A549 (cell line): Measurements from ENCODE around the gene GPLD1. TPM values are rescaled to one million over a fixed set of nuclear protein-coding genes. Genes with fewer than 3 reads are reported as not detected.

Source experiments
- ATAC-seq, 2 experiments: fragments of 200-7000 bp in 1 of 2; fragments of >200 bp in 1 of 2; cut with Nextera tagmentation in 1 of 2; cut with Tn5 transposase in 1 of 2; 3 replicates each; pipeline versions ENCODE4 v1.8.0 to v1.9.1; 2018 to 2020; ENCODE audit warnings: mild to moderate bottlenecking in 1 of 2, moderate library complexity in 1 of 2
- CTCF ChIA-PET: fragments of 300-600 bp; sonication (Branson Sonifier 250); formaldehyde crosslinking; extraction: SDS; loops from one replicate; lab custom pipeline; 2021; ENCODE audit warnings: antibody characterized with exemption, inconsistent platforms; lab: Yijun Ruan, JAX
- POLR2A ChIA-PET: fragments of 350-600 bp; formaldehyde crosslinking; extraction: SDS; loops from one replicate; lab custom pipeline; 2021; ENCODE audit warnings: antibody characterized with exemption, inconsistent platforms; lab: Yijun Ruan, JAX
- DNase-seq, 2 experiments: peaks; one replicate each; pipeline versions ENCODE4 v3.0.0 to v3.0.0-alpha.2; 2011 to 2016; ENCODE audit warnings: low read depth in 1 of 2, low spot score in 1 of 2
- FAIRE-seq: peaks from 2 replicates; lab custom pipeline; 2011; peaks lifted over from hg19 to GRCh38; lab: Jason Lieb, UNC
- H3K27ac ChIP-seq, 2 experiments: fragments of >200 bp; sonication (Bioruptor Twin); formaldehyde crosslinking; 3 replicates each; pipeline ENCODE4 v1.5.1; 2016 to 2017
- H3K4me1 ChIP-seq: fragments of >200 bp; sonication (Bioruptor Twin); formaldehyde crosslinking; 3 replicates; pipeline ENCODE4 v1.6.1; 2016
- H3K4me2 ChIP-seq: fragments of >200 bp; sonication (Bioruptor Twin); formaldehyde crosslinking; 3 replicates; pipeline ENCODE4 v1.6.1; 2016
- H3K4me3 ChIP-seq: fragments of >200 bp; sonication (Bioruptor Twin); formaldehyde crosslinking; 3 replicates; pipeline ENCODE4 v1.5.1; 2016
- H3K9me3 ChIP-seq: fragments of >200 bp; sonication (Bioruptor Twin); formaldehyde crosslinking; 3 replicates; pipeline ENCODE4 v1.6.1; 2016
- BCL3 ChIP-seq: fragments of >200 bp; sonication (Bioruptor Twin); formaldehyde crosslinking; IDR thresholded peaks from 3 replicates; pipeline ENCODE4 v1.6.1; 2016
- CEBPB ChIP-seq, 2 experiments: fragments of >200 bp in 1 of 2; sonication (Bioruptor Twin) in 1 of 2; formaldehyde crosslinking in 1 of 2; IDR thresholded peaks; 2 replicates each; pipeline ENCODE4 v1.6.1; 2012 to 2016
- EHMT2 ChIP-seq: fragments of 200-600 bp; sonication (generic); IDR thresholded peaks from 2 replicates; pipeline ENCODE4 v1.6.1; 2016; ENCODE audit warnings: antibody characterized with exemption, low read depth, mild to moderate bottlenecking, moderate library complexity
- ELK1 ChIP-seq: fragments of 150-350 bp; IDR thresholded peaks from 2 replicates; pipeline ENCODE4 v1.6.1; 2014; ENCODE audit warnings: low read depth, mild to moderate bottlenecking, low read length
- FOSB ChIP-seq: fragments of 250-450 bp; sonication (Bioruptor Pico); IDR thresholded peaks from 2 replicates; pipeline ENCODE4 v1.5.0; 2020; ENCODE audit warnings: mild to moderate bottlenecking, moderate library complexity
- FOXS1 ChIP-seq: fragments of 250-450 bp; sonication (Bioruptor Pico); IDR thresholded peaks from 2 replicates; pipeline ENCODE4 v1.5.0; 2020; ENCODE audit warnings: mild to moderate bottlenecking, moderate library complexity
- GATA3 ChIP-seq: IDR thresholded peaks from 2 replicates; pipeline ENCODE4 v1.6.1; 2012; ENCODE audit warnings: borderline replicate concordance
- HDAC2 ChIP-seq: fragments of 200-600 bp; sonication (generic); IDR thresholded peaks from 2 replicates; pipeline ENCODE4 v1.6.1; 2016
- HES2 ChIP-seq: fragments of >200 bp; sonication (Bioruptor Twin); formaldehyde crosslinking; IDR thresholded peaks from 2 replicates; pipeline ENCODE4 v1.6.1; 2016
- HEYL ChIP-seq: fragments of 250-450 bp; sonication (Bioruptor Pico); IDR thresholded peaks from 2 replicates; pipeline ENCODE4 v1.8.0; 2021; ENCODE audit warnings: mild to moderate bottlenecking, moderate library complexity
- HOXB5 ChIP-seq: fragments of 250-450 bp; sonication (Bioruptor Pico); IDR thresholded peaks from 2 replicates; pipeline ENCODE4 v1.5.0; 2020; ENCODE audit warnings: mild to moderate bottlenecking, moderate library complexity
- JUNB ChIP-seq: fragments of >200 bp; sonication (Bioruptor Twin); formaldehyde crosslinking; IDR thresholded peaks from 2 replicates; pipeline ENCODE4 v1.6.1; 2016
- NFE2L2 ChIP-seq: fragments of 150-350 bp; conservative IDR thresholded peaks from 2 replicates; pipeline ENCODE4 v1.6.1; 2014; ENCODE audit warnings: low read length
- PBX3 ChIP-seq: IDR thresholded peaks from 2 replicates; pipeline ENCODE4 v1.6.1; 2012
- PHF8 ChIP-seq: fragments of 200-600 bp; sonication (generic); IDR thresholded peaks from 2 replicates; pipeline ENCODE4 v1.6.1; 2016; ENCODE audit warnings: low read depth, mild to moderate bottlenecking, antibody characterized with exemption, moderate library complexity, borderline replicate concordance
- POLR2A ChIP-seq: IDR thresholded peaks from 2 replicates; pipeline ENCODE4 v1.6.1; 2012; ENCODE audit warnings: mild to moderate bottlenecking, low read length
- RAD21 ChIP-seq, 2 experiments: fragments of >200 bp in 1 of 2; sonication (Bioruptor Twin) in 1 of 2; formaldehyde crosslinking in 1 of 2; IDR thresholded peaks in 1 of 2; conservative IDR thresholded peaks in 1 of 2; 2 replicates in 1 of 2; 3 replicates in 1 of 2; pipeline ENCODE4 v1.6.1; 2012 to 2018; ENCODE audit warnings: inconsistent platforms in 1 of 2
- RARB ChIP-seq: fragments of 250-450 bp; sonication (Bioruptor Pico); IDR thresholded peaks from 2 replicates; pipeline ENCODE4 v1.8.0; 2021; ENCODE audit warnings: mild to moderate bottlenecking, moderate library complexity
- SREBF2 ChIP-seq: fragments of 450-650 bp; IDR thresholded peaks from 2 replicates; pipeline ENCODE4 v1.6.1; 2014; ENCODE audit warnings: mild to moderate bottlenecking, moderate library complexity
- TFCP2L1 ChIP-seq: fragments of 250-450 bp; sonication (Bioruptor Pico); IDR thresholded peaks from 2 replicates; pipeline ENCODE4 v1.5.0; 2021; ENCODE audit warnings: mild to moderate bottlenecking
- USF2 ChIP-seq: fragments of 450-650 bp; IDR thresholded peaks from 2 replicates; pipeline ENCODE4 v1.6.1; 2014; ENCODE audit warnings: antibody characterized with exemption
- ZC3H11A ChIP-seq: fragments of 450-650 bp; IDR thresholded peaks from 2 replicates; pipeline ENCODE4 v1.6.1; 2014; ENCODE audit warnings: antibody characterized with exemption, mild to moderate bottlenecking
- ZNF302 ChIP-seq: fragments of 250-450 bp; sonication (Bioruptor Pico); IDR thresholded peaks from 2 replicates; pipeline ENCODE4 v1.9.0; 2021; ENCODE audit warnings: inconsistent platforms, mild to moderate bottlenecking, moderate library complexity
- ZSCAN20 ChIP-seq: fragments of 250-450 bp; sonication (Bioruptor Pico); IDR thresholded peaks from 2 replicates; pipeline ENCODE4 v1.8.0; 2022; ENCODE audit warnings: mild to moderate bottlenecking, moderate library complexity
- WGBS: methylation state at CpG from one replicate; pipeline ENCODE4 v1.1.6; 2017; ENCODE audit errors: missing lambda C conversion rate; 5-methylcytosine and 5-hydroxymethylcytosine counted together
- polyA plus RNA-seq, 4 experiments: library from polyadenylated mRNA; depleted of rRNA in 3 of 4; stranded (reverse); fragments of >200 nt; fragmentation: RNase III in 1 of 4; extraction: RNeasy Plus Mini Kit Qiagen cat#74134 plus additional on column Dnase treatment in 1 of 4; gene quantifications; 2 replicates in 3 of 4; 3 replicates in 1 of 4; pipeline ENCODE4 v1.2.3, GENCODE V29; 2011 to 2017

The GPLD1 gene
- polyA plus RNA-seq, 2 of the 4 experiments (the other 2 are of a cell fraction) = 1.3 to 2.6 TPM

GRCh38 chr6:24391208-24391607, 98.2 kb downstream of the GPLD1 start:
- 44% methylated on average over 2 of the region's 2 CpGs for WGBS
- H3K27ac ChIP-seq = no peak overlapping the region
- H3K4me1 ChIP-seq = peaks cover 14% of the 10 kb centered on the region; the same call in 2 of the 3 replicates
- TF ChIP-seq EHMT2 (no peak), HOXB5 (CRISPR knock-in tag) (no peak), USF2 (no peak), NFE2L2 (no peak), FOXS1 (no peak), HES2 (no peak), ELK1 (no peak), SREBF2 (no peak), GATA3 (no peak), POLR2A (no peak)
- ChIA-PET POLR2A (no interaction called here), CTCF (interaction anchor here (2.4 kb wide), 1 partner anchor 108 kb away, joined by 18 read pairs; no protein-coding TSS in a partner anchor)
- H3K4me3 ChIP-seq = no peak overlapping the region
- no peak overlapping the region for H3K4me2 ChIP-seq
- FAIRE-seq (no peak), DNase-seq (no peak), ATAC-seq (no peak)
- H3K9me3 ChIP-seq = peaks cover under 1% of the 10 kb centered on the region; the same call in 1 of the 3 replicates

GRCh38 chr6:24387818-24388217, 101.6 kb downstream of the GPLD1 start:
- ChIA-PET CTCF (interaction anchor here (1.6 to 4.9 kb wide), 6 partner anchors 12 to 130 kb away, joined by 4 to 79 read pairs (median 6); partner anchors contain the start of gene DCDC2), POLR2A (no interaction called here)
- no peaks in the 10 kb centered on the region for H3K9me3 ChIP-seq
- H3K4me2 ChIP-seq = no peak overlapping the region
- ATAC-seq (no peak), DNase-seq (no peak), FAIRE-seq (no peak)
- H3K27ac ChIP-seq = peak overlapping the region; percentile 38 to 43; a peak in 3 of 6 replicates
- peaks cover 24% of the 10 kb centered on the region; the same call in 2 of the 3 replicates for H3K4me1 ChIP-seq
- no peak overlapping the region for H3K4me3 ChIP-seq
- no peak for TF ChIP-seq ZSCAN20 (CRISPR knock-in tag)
- WGBS = 87% methylated on average over 1 of the region's 1 CpG

GRCh38 chr6:24385536-24386269, 103.7 kb downstream of the GPLD1 start:
- Histone ChIP-seq H3K27ac (peak overlapping the region; percentile 13 to 69; a peak in 5 of 6 replicates), H3K4me1 (peaks cover 34% of the 10 kb centered on the region; the same call in 2 of the 3 replicates), H3K4me3 (no peak overlapping the region), H3K4me2 (no peak overlapping the region), H3K9me3 (no peaks in the 10 kb centered on the region)
- POLR2A ChIA-PET = no interaction called here
- FAIRE-seq = no peak
- WGBS = 62% methylated on average over 8 of the region's 8 CpGs
- peak in 1 of 2 experiments; percentile 49; a peak in 1 of 6 replicates for ATAC-seq
- DNase-seq = peak in 1 of 2 experiments; percentile 53
- CTCF ChIA-PET = interaction anchor here (1.1 to 4.9 kb wide), 2 partner anchors 103 to 107 kb away, joined by 8 to 79 read pairs; no protein-coding TSS in a partner anchor
- TF ChIP-seq HEYL (CRISPR knock-in tag) (no peak), HES2 (no peak), PBX3 (no peak), CEBPB (IDR thresholded peaks at IDR 0.05) (peak; percentile 36 to 63; a peak in 2 of 4 replicates), ZNF302 (CRISPR knock-in tag) (no peak), PHF8 (no peak), BCL3 (no peak), FOSB (CRISPR knock-in tag) (no peak), FOXS1 (no peak), TFCP2L1 (CRISPR knock-in tag) (no peak), POLR2A (no peak), GATA3 (no peak), HOXB5 (CRISPR knock-in tag) (no peak), ELK1 (no peak), JUNB (no peak), ZC3H11A (no peak), NFE2L2 (no peak), RARB (CRISPR knock-in tag) (no peak), RAD21 (conservative IDR thresholded peaks at IDR 0.05 in 1 of 2, IDR thresholded peaks at IDR 0.05 in 1 of 2) (peak; percentile 38 to 42; a peak in 4 of 5 replicates), HDAC2 (no peak)
